Measurements from ENCODE around the gene PDK2. TPM values are rescaled to one million over a fixed set of nuclear protein-coding genes. Genes with fewer than 3 reads are reported as not detected.
A peak's percentile ranks its signal among the peaks of the same experiment; 100 is the strongest.

PDK2 gene
- total and polyA plus RNA-seq, 9 of the 15 experiments (the other 6 are each of a cell fraction or from before 2014, with no cell fraction given), result 0.03 to 2.5 (median 1.4) TPM

GRCh38 chr17:50151041-50151936 is 56.1 kb downstream of the PDK2 start (continued):
- TF ChIP-seq, protein P1, sequence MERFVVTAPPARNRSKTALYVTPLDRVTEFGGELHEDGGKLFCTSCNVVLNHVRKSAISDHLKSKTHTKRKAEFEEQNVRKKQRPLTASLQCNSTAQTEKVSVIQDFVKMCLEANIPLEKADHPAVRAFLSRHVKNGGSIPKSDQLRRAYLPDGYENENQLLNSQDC (CRISPR knock-in tag; IDR thresholded peaks at IDR 0.05), result no peak
- peak; percentile 66 to 78; a peak in 3 of 4 replicates for TF ChIP-seq UBTF (IDR thresholded peaks at IDR 0.05; ENCODE audit: borderline replicate concordance in 1 of 2, low read depth in 2 of 2, low read length in 2 of 2)
- TF ChIP-seq, protein P2, sequence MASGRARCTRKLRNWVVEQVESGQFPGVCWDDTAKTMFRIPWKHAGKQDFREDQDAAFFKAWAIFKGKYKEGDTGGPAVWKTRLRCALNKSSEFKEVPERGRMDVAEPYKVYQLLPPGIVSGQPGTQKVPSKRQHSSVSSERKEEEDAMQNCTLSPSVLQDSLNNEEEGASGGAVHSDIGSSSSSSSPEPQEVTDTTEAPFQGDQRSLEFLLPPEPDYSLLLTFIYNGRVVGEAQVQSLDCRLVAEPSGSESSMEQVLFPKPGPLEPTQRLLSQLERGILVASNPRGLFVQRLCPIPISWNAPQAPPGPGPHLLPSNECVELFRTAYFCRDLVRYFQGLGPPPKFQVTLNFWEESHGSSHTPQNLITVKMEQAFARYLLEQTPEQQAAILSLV (tag; IDR thresholded peaks at IDR 0.05), result no peak
- TF ChIP-seq TEAD1 (CRISPR knock-in tag; IDR thresholded peaks at IDR 0.05), result peak in 1 of 2 experiments; percentile 5; a peak in 1 of 4 replicates
- peak; percentile 56 for TF ChIP-seq RBFOX2 (IDR thresholded peaks at IDR 0.05; ENCODE audit: low read depth, low read length)
- TF ChIP-seq, protein P3, sequence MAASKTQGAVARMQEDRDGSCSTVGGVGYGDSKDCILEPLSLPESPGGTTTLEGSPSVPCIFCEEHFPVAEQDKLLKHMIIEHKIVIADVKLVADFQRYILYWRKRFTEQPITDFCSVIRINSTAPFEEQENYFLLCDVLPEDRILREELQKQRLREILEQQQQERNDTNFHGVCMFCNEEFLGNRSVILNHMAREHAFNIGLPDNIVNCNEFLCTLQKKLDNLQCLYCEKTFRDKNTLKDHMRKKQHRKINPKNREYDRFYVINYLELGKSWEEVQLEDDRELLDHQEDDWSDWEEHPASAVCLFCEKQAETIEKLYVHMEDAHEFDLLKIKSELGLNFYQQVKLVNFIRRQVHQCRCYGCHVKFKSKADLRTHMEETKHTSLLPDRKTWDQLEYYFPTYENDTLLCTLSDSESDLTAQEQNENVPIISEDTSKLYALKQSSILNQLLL (CRISPR knock-in tag; IDR thresholded peaks at IDR 0.05; ENCODE audit: borderline replicate concordance), result no peak
- TF ChIP-seq ARID3A (IDR thresholded peaks at IDR 0.05; ENCODE audit: borderline replicate concordance, low read depth, low read length), result no peak
- no peak for TF ChIP-seq BRD9 (IDR thresholded peaks at IDR 0.05; ENCODE audit: low read depth, partially characterized antibody)
- TF ChIP-seq COPS2 (conservative IDR thresholded peaks at IDR 0.05), result no peak
- no peak for TF ChIP-seq ELK3 (CRISPR knock-in tag; IDR thresholded peaks at IDR 0.05)
- no peak for TF ChIP-seq KAT8 (IDR thresholded peaks at IDR 0.05; ENCODE audit: low read depth)
- no peak; the same call in 1 of the 2 replicates for TF ChIP-seq BCOR (IDR thresholded peaks at IDR 0.05)
- no peak for TF ChIP-seq ETS2 (tag; IDR thresholded peaks at IDR 0.05; ENCODE audit: borderline replicate concordance, poor library complexity, severe bottlenecking)
- TF ChIP-seq ARID2 (IDR thresholded peaks at IDR 0.05), result no peak
- TF ChIP-seq ZNF586 (CRISPR knock-in tag; conservative IDR thresholded peaks at IDR 0.05), result no peak
- peak; percentile 74 for TF ChIP-seq CHD4 (IDR thresholded peaks at IDR 0.05; ENCODE audit: insufficient read depth, insufficient replicate concordance, low read depth, low read length, poor library complexity, severe bottlenecking)
- no peak for TF ChIP-seq MCM3 (IDR thresholded peaks at IDR 0.05)
- no peak for TF ChIP-seq NCOA4 (IDR thresholded peaks at IDR 0.05; ENCODE audit: partially characterized antibody)

All from K562 (cell line).